HG03135 (cell line): ENCODE data around the gene GPR141.

ENCODE experiments used
- ATAC-seq: cut with Tn5 transposase; IDR thresholded peaks from one replicate; pipeline ENCODE4 v1.9.1; 2021; ENCODE audit warnings: mild to moderate bottlenecking, moderate library complexity; ENCODE audit not compliant: unreplicated experiment

The GPR141 gene

GRCh38 chr7:37730501-37730900, 46.9 kb downstream of the GPR141 start:
- no peak for ATAC-seq

- ATAC-seq = no peak
Measured at GRCh38 chr7:37732253-37732652, 48.7 kb downstream of the GPR141 start.

- ATAC-seq = no peak
Measured at GRCh38 chr7:37732888-37733287, 49.3 kb downstream of the GPR141 start.

DNA sequence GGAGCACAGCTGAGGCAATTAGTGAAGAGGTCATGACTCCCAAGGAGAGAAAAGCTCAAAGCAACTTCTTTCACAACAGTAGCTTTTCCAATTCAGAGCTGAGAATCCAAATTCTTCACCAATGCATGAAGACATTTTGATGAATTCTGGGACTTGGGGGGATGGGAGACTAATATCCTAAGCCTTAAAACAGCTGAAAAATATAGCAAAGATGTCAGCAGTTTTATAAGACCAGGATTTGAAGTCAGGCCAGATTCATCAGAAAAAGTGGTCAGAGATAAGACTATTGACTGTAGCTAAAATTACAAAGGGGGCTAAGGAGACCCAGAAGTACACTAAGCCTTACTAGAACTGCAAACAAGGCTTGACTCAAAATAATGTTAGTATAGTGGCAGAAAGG, 51.6 kb downstream of the GPR141 start:
- no peak for ATAC-seq

DNA sequence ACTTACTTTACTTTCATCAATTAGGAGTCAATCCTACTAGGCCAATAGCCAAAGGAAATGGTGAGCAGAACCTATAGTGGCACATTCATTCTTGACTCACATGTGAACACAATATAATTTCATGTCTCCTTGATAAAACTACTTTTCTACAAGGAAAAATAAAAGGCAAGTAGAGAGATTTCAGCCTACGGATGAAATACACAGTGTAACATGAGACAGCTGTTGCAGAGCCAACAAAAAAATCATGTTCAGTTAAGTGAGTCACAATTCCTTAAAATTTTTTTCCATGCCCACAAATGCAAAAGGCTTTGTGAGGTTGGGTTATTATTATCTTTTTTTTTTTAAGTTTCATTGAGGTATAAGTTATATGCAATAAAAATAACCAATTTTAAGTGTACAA, 54.8 kb downstream of the GPR141 start:
- no peak for ATAC-seq

DNA sequence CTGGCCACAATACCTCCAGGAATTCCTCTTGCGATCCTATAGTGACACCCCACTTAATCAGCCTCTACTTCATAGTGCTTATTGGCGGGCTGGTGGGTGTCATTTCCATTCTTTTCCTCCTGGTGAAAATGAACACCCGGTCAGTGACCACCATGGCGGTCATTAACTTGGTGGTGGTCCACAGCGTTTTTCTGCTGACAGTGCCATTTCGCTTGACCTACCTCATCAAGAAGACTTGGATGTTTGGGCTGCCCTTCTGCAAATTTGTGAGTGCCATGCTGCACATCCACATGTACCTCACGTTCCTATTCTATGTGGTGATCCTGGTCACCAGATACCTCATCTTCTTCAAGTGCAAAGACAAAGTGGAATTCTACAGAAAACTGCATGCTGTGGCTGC, 56.8 kb downstream of the GPR141 start:
- no peak for ATAC-seq

- no peak for ATAC-seq
Measured at GRCh38 chr7:37741776-37742175, 58.2 kb downstream of the GPR141 start.

GRCh38 chr7:37751096-37751495, 67.5 kb downstream of the GPR141 start:
- no peak for ATAC-seq

GRCh38 chr7:37753398-37754050, 70.0 kb downstream of the GPR141 start:
- ATAC-seq = no peak

GRCh38 chr7:37756797-37757551, 73.4 kb downstream of the GPR141 start:
- no peak for ATAC-seq

DNA sequence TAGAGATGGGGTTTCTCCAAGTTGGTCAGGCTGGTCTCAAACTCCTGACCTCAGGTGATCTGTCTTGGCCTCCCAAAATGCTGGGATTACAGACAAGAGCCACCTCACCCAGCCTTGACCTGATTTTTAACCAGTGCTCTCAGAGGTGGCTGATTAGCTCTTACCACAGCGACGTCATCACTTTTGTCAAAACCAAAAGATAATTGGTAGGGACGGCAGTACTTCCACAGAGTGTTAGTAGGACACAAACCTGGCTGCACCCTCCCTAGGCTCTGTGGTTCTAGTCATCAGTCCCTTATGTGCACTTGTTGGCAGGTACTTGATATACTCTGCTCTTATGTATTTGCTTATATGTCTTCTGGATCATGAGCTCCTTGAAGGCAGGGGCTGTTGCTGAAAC, 74.0 kb downstream of the GPR141 start:
- ATAC-seq = no peak

- no peak for ATAC-seq
Measured at GRCh38 chr7:37758501-37759045, 75.0 kb downstream of the GPR141 start.

GRCh38 chr7:37759526-37759925, 76.0 kb downstream of the GPR141 start:
- ATAC-seq = no peak

DNA sequence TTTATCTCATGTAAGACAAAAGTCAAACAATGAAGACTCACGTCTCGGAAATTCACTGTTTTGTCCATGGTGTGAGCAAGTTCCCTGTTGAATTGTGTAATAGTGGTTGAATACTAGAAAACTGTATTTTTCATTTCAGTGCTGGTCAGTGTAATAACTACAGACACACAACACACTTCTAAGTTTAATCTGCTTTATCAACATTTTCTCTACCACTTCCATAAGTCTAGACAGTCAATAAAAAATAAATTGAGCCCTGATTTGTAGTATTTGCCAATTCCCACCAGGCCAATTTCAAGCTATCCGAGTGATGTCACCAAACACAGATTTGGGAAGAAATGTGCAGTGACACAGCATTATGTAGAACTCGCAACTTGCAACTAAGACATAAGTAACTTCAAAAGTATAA, 81.9 kb downstream of the GPR141 start:
- no peak for ATAC-seq

DNA sequence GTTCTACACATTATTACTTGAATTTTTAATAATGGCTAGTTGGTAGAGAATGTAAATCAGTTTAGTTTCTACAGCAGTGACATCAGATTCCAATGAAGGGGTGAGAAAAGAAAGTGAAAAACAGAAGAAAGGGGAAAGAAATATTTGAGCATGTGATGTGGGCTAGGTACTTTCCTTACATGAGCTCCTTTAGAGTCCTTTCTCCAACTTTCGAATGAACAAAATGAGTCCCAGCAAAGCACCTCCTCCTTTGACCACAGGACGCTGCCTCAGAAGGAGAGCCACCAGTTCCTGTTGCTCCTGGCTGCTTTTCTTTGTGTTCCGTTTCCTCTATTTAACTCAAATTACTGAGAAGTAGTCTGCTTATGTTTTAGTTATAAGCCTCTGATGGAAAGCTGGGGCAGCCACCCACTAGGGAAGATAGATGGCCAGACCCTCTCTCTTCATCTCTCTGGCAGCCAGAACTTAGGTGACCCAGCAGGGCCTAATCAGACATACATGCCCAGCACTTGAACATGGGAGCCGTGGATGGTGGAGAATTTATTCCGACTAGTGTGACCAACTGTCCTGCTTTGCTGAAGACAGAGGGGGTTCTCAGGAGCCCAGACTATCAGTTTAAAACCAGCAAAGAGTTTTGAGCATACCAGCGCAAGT, 82.4 kb downstream of the GPR141 start:
- peak; percentile 77 for ATAC-seq

DNA sequence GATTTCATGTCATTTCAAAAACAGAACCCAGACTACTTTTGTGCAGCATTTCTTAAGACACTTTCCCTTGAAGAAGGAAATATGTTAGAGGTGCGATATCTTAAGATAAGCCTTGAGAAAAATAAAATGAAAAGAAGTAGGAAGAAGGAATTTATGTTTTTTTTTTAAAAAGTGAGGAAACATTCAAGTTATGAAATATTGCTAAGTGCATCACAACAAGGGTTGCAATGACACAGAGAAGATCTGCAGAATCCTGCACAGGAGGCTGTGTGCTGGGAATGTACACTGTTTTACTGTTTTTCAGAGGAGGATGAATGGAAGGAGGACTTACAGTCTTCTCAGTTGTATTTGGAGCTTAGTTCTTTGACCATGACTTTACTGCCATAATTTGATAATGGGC, 85.0 kb downstream of the GPR141 start:
- no peak for ATAC-seq

GRCh38 chr7:37769291-37769690, 85.7 kb downstream of the GPR141 start:
- no peak for ATAC-seq

- no peak for ATAC-seq
Measured at GRCh38 chr7:37769726-37770125, 86.2 kb downstream of the GPR141 start.

DNA sequence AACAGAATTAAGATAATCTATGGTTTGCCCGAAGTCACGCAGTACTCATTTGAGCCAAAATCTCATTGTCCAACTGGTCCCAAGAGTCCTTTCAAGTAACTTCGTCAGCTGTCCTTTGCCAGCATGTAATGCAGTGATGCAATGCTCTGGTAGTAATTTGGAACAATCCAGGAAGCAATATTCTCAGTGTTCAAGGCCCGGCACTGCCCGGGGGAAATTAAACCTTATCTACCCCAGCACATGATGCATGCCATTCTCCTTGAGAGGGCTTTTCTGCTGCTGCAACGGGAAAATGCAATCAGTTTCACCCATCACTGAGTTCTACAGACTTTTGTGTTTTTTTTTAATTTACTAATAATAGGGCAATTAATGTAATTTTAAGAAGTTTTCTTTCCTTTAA, 87.3 kb downstream of the GPR141 start:
- no peak for ATAC-seq

DNA sequence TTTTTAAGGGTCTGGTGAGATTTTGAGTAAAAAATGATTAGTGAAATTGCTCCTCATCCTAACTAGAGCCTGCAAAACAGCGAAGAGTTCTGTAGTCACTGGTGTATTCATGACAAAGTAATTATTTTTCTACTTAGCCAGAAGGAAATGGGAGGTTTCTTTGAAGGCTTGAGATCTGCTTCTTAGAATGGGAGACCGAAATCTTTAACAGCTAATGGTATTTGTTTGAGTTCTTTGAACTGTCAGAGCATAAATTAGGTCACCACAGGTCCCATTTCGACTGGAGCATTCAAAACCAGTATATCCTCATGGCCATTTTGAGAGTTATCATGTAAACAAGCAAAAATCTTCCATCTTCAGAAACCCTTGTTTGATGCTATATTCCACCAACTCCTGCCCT, 87.8 kb downstream of the GPR141 start:
- ATAC-seq = no peak

DNA sequence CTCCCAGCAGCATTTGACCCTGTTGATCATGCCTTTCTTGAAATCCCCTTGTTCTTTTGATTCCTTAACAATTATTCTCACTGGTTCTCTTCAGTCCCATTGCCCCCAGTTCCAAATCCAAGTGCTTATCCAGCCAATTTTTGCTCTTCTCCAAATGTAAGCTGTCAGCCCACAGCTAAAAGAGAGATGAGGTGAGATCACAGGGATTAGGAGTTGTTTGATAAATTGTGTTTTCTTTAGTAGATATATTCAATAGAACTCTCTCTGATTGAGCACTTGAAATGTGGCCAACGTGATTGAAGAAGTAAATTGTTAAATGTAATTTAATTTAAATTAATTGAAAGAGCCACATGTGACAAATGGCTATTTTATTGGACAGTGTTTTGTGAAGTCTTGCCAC, 88.2 kb downstream of the GPR141 start:
- no peak for ATAC-seq

- no peak for ATAC-seq
Measured at GRCh38 chr7:37775921-37776320, 92.4 kb downstream of the GPR141 start.
